Calu3 (cell line): Measurements from ENCODE around the gene COX10. TPM values are rescaled to one million over a fixed set of nuclear protein-coding genes. Genes with fewer than 3 reads are reported as not detected.

ENCODE experiments used
- BruUV-seq: library from RNA; stranded (reverse); fragments of 400-500 nt; replicated peaks from 2 replicates; lab custom pipeline; 2021; lab: Mats Ljungman, UMichigan
- CTCF ChIA-PET: fragments of 300-600 bp; sonication (Branson Sonifier 250); formaldehyde crosslinking; loops from one replicate; lab custom pipeline; 2022; ENCODE audit warnings: antibody characterized with exemption; lab: Charles Lee
- DNase-seq: peaks from one replicate; pipeline ENCODE4 v3.0.0; 2022
- H3K27ac Mint-ChIP-seq: one replicate; pipeline ENCODE4 v1.8.0; 2022; ENCODE audit warnings: mixed read lengths; ENCODE audit not compliant: unreplicated experiment
- H3K27me3 Mint-ChIP-seq: one replicate; pipeline ENCODE4 v1.8.0; 2022; ENCODE audit warnings: mixed read lengths; ENCODE audit not compliant: unreplicated experiment
- H3K36me3 Mint-ChIP-seq: one replicate; pipeline ENCODE4 v1.8.0; 2022; ENCODE audit warnings: mild to moderate bottlenecking, moderate library complexity, mixed read lengths; ENCODE audit not compliant: insufficient read depth, unreplicated experiment
- H3K4me1 Mint-ChIP-seq: one replicate; pipeline ENCODE4 v1.8.0; 2022; ENCODE audit warnings: mild to moderate bottlenecking, low read depth, mixed read lengths; ENCODE audit not compliant: unreplicated experiment
- H3K4me3 Mint-ChIP-seq: one replicate; pipeline ENCODE4 v1.8.0; 2022; ENCODE audit warnings: mild to moderate bottlenecking, low read depth, moderate library complexity, mixed read lengths; ENCODE audit not compliant: unreplicated experiment
- H3K9me3 Mint-ChIP-seq: one replicate; pipeline ENCODE4 v1.8.0; 2022; ENCODE audit warnings: low read depth, mixed read lengths; ENCODE audit not compliant: unreplicated experiment
- intact Hi-C: fragments of 100-400 bp; cut with micrococcal nuclease; formaldehyde crosslinking; loops from one replicate; pipeline ENCODE4 v1.10.0; 2022; ENCODE audit not compliant: unreplicated experiment
- total RNA-seq: library from RNA; stranded (reverse); gene quantifications from 2 replicates; pipeline ENCODE4 v1.2.3, GENCODE V29; 2022
- TF ChIP-seq, protein P1 (sequence below): fragments of 200-600 bp; IDR thresholded peaks from one replicate; pipeline ENCODE4 v1.8.0; 2022; ENCODE audit warnings: antibody characterized with exemption; ENCODE audit not compliant: unreplicated experiment

The COX10 gene
- total RNA-seq, 1 experiment from 2014 or later, result 17.2 TPM

- Mint-ChIP-seq H3K4me3 (no peak overlapping the region), H3K27ac (no peak overlapping the region), H3K36me3 (no peaks in the 10 kb centered on the region), H3K4me1 (peaks cover 12% of the 10 kb centered on the region), H3K9me3 (no peaks in the 10 kb centered on the region), H3K27me3 (no peaks in the 10 kb centered on the region)
- BruUV-seq, result no TSS peak
- TF ChIP-seq, protein P1, sequence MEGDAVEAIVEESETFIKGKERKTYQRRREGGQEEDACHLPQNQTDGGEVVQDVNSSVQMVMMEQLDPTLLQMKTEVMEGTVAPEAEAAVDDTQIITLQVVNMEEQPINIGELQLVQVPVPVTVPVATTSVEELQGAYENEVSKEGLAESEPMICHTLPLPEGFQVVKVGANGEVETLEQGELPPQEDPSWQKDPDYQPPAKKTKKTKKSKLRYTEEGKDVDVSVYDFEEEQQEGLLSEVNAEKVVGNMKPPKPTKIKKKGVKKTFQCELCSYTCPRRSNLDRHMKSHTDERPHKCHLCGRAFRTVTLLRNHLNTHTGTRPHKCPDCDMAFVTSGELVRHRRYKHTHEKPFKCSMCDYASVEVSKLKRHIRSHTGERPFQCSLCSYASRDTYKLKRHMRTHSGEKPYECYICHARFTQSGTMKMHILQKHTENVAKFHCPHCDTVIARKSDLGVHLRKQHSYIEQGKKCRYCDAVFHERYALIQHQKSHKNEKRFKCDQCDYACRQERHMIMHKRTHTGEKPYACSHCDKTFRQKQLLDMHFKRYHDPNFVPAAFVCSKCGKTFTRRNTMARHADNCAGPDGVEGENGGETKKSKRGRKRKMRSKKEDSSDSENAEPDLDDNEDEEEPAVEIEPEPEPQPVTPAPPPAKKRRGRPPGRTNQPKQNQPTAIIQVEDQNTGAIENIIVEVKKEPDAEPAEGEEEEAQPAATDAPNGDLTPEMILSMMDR, result no peak
- intact Hi-C loops, result no loop called here
- no peak for DNase-seq
- CTCF ChIA-PET, result no interaction called here
Observed at GRCh38 chr17:14082848-14083247, 13.5 kb downstream of the COX10 start.

- BruUV-seq, result no TSS peak
- TF ChIP-seq, protein P1, result no peak
- CTCF ChIA-PET, result no interaction called here
- H3K36me3 Mint-ChIP-seq, result no peaks in the 10 kb centered on the region
- H3K4me1 Mint-ChIP-seq, result peaks cover 12% of the 10 kb centered on the region
- intact Hi-C loops, result no loop called here
- H3K4me3 Mint-ChIP-seq, result no peak overlapping the region
- H3K27ac Mint-ChIP-seq, result no peak overlapping the region
- H3K27me3 Mint-ChIP-seq, result no peaks in the 10 kb centered on the region
- no peaks in the 10 kb centered on the region for H3K9me3 Mint-ChIP-seq
- no peak for DNase-seq
Observed at GRCh38 chr17:14084955-14085354, 15.7 kb downstream of the COX10 start.

- no peak overlapping the region for H3K4me3 Mint-ChIP-seq
- DNase-seq, result no peak
- H3K27ac Mint-ChIP-seq, result no peak overlapping the region
- no peaks in the 10 kb centered on the region for H3K9me3 Mint-ChIP-seq
- H3K36me3 Mint-ChIP-seq, result no peaks in the 10 kb centered on the region
- peaks cover 12% of the 10 kb centered on the region for H3K4me1 Mint-ChIP-seq
- H3K27me3 Mint-ChIP-seq, result no peaks in the 10 kb centered on the region
- no TSS peak for BruUV-seq
- CTCF ChIA-PET, result interaction anchor here (1.0 to 1.7 kb wide), 2 partner anchors 11 to 215 kb away, joined by 3 to 4 read pairs; partner anchors contain the start of gene HS3ST3B1
- intact Hi-C loops, result no loop called here
- TF ChIP-seq, protein P1, result no peak
Observed at GRCh38 chr17:14086189-14086588, 16.9 kb downstream of the COX10 start.

GRCh38 chr17:14089179-14089578 lies 19.9 kb downstream of the COX10 start:
- H3K27ac Mint-ChIP-seq, result no peak overlapping the region
- no peaks in the 10 kb centered on the region for H3K36me3 Mint-ChIP-seq
- intact Hi-C loops, result no loop called here
- H3K4me3 Mint-ChIP-seq, result no peak overlapping the region
- DNase-seq, result no peak
- CTCF ChIA-PET, result no interaction called here
- H3K9me3 Mint-ChIP-seq, result no peaks in the 10 kb centered on the region
- no peaks in the 10 kb centered on the region for H3K27me3 Mint-ChIP-seq
- H3K4me1 Mint-ChIP-seq, result peaks cover 12% of the 10 kb centered on the region
- TF ChIP-seq, protein P1, result no peak
- no TSS peak for BruUV-seq
